GM12878 (cell line): ENCODE data around the gene PRF1.

Source experiments
- CTCF ChIP-seq, 3 experiments: IDR thresholded peaks in 2 of 3; conservative IDR thresholded peaks in 1 of 3; 2 replicates each; pipeline ENCODE4 v1.5.1; 2011; ENCODE audit warnings: low read depth in 3 of 3, low read length in 3 of 3, mild to moderate bottlenecking in 3 of 3, control low read depth in 2 of 3, moderate library complexity in 2 of 3, inconsistent platforms in 1 of 3, mixed read lengths in 1 of 3; ENCODE audit not compliant: control insufficient read depth in 2 of 3, insufficient read depth in 1 of 3; ENCODE audit errors: extremely low read depth in 1 of 3
- ESRRA ChIP-seq: IDR thresholded peaks from 2 replicates; pipeline ENCODE4 v1.6.1; 2012; ENCODE audit warnings: mild to moderate bottlenecking, low read length, improper control_type of control experiment
- EZH2 ChIP-seq: IDR thresholded peaks from 2 replicates; pipeline ENCODE4 v1.6.1; 2012; ENCODE audit warnings: low read depth, mild to moderate bottlenecking, control low read depth, inconsistent platforms, low read length, borderline replicate concordance; ENCODE audit not compliant: control insufficient read depth
- JUNB ChIP-seq: IDR thresholded peaks from 2 replicates; pipeline ENCODE4 v1.6.1; 2016; ENCODE audit warnings: antibody characterized with exemption, mild to moderate bottlenecking
- MXI1 ChIP-seq: fragments of 150-350 bp; IDR thresholded peaks from 2 replicates; pipeline ENCODE4 v1.6.1; 2011; ENCODE audit warnings: low read depth, mild to moderate bottlenecking, inconsistent platforms, low read length, improper control_type of control experiment
- RBBP5 ChIP-seq: fragments of 200-600 bp; sonication (generic); conservative IDR thresholded peaks from 2 replicates; pipeline ENCODE4 v1.6.1; 2016
- SP1 ChIP-seq: IDR thresholded peaks from one replicate; pipeline ENCODE4 v1.6.1; 2011; ENCODE audit warnings: low read depth, low read length
- SRF ChIP-seq, 2 experiments: IDR thresholded peaks; 2 replicates each; pipeline ENCODE4 v1.6.1; 2011; ENCODE audit warnings: low read depth in 2 of 2, low read length in 2 of 2, mild to moderate bottlenecking in 1 of 2, moderate library complexity in 1 of 2
- ZNF274 ChIP-seq: IDR thresholded peaks from one replicate; pipeline ENCODE4 v1.8.0; 2011; ENCODE audit not compliant: insufficient read length, insufficient read depth

DNA sequence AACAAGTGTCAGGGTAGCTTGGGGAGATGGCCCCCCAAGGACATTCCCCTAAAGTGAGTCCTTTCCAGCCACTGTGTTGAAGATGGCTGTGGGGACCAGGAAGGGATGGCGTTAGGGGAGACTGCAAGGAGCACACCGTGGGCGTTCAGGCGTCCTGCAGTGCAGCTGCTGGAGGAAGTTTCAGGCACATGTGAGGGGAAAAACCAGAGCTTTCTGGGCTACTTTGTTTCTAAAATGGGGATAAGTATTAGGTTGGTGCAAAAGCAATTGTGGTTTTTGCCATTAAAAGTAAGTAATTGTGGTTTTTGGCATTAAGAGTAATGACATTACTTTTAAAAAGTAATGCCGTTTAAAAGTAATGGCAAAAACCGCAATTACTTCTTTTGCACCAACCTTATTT, 14.3 kb downstream of the PRF1 start:
- TF ChIP-seq CTCF (IDR thresholded peaks at IDR 0.05 in 2 of 3, conservative IDR thresholded peaks at IDR 0.05 in 1 of 3; ENCODE audit: control insufficient read depth in 2 of 3, extremely low read depth in 1 of 3, insufficient read depth in 1 of 3, low read depth in 3 of 3, low read length in 3 of 3) (no peak), RBBP5 (no peak), ZNF274 (no peak), SRF (IDR thresholded peaks at IDR 0.05; ENCODE audit: low read depth in 2 of 2, low read length in 2 of 2) (no peak), EZH2 (no peak), SP1 (no peak), JUNB (no peak), ESRRA (no peak), MXI1 (no peak)
